Mesendoderm (in vitro differentiated cells): Measurements from ENCODE around the gene PELI2.

Source experiments
- DNase-seq: peaks from one replicate; pipeline ENCODE4 v3.0.0; 2013
- H2AK5ac ChIP-seq: 2 replicates; pipeline ENCODE4 v1.6.1; 2013; ENCODE audit warnings: low read length, inconsistent platforms
- H2BK120ac ChIP-seq: 2 replicates; pipeline ENCODE4 v1.6.1; 2013; ENCODE audit warnings: low read depth, mild to moderate bottlenecking, low read length, moderate library complexity, mixed read lengths
- H2BK15ac ChIP-seq: replicated peaks from 2 replicates; pipeline ENCODE4 v1.6.1; 2013; ENCODE audit warnings: low read depth, mild to moderate bottlenecking, moderate library complexity
- H2BK5ac ChIP-seq: 2 replicates; pipeline ENCODE4 v1.6.1; 2013; ENCODE audit warnings: low read length, inconsistent platforms
- H3K18ac ChIP-seq: 2 replicates; pipeline ENCODE4 v1.6.1; 2013; ENCODE audit warnings: mild to moderate bottlenecking, low read length, mixed read lengths
- H3K23ac ChIP-seq: one replicate; pipeline ENCODE4 v1.6.1; 2013; ENCODE audit warnings: low read length
- H3K27ac ChIP-seq: 2 replicates; pipeline ENCODE4 v1.5.1; 2013; ENCODE audit warnings: low read depth, mild to moderate bottlenecking, inconsistent platforms, low read length, moderate library complexity
- H3K27me3 ChIP-seq: 2 replicates; pipeline ENCODE4 v1.6.1; 2013; ENCODE audit warnings: low read length, control low read depth, mild to moderate bottlenecking, inconsistent platforms; ENCODE audit not compliant: insufficient read depth, poor library complexity
- H3K36me3 ChIP-seq: 2 replicates; pipeline ENCODE4 v1.6.1; 2013; ENCODE audit warnings: low read length, inconsistent platforms; ENCODE audit not compliant: control insufficient read depth, insufficient read depth
- H3K4ac ChIP-seq: one replicate; pipeline ENCODE4 v1.6.1; 2013; ENCODE audit warnings: low read depth, mild to moderate bottlenecking, low read length, moderate library complexity
- H3K4me1 ChIP-seq: 2 replicates; pipeline ENCODE4 v1.6.1; 2013; ENCODE audit warnings: low read depth, low read length, inconsistent platforms; ENCODE audit not compliant: control insufficient read depth
- H3K4me2 ChIP-seq: 2 replicates; pipeline ENCODE4 v1.6.1; 2013; ENCODE audit warnings: low read length
- H3K4me3 ChIP-seq: 2 replicates; pipeline ENCODE4 v1.5.1; 2013; ENCODE audit warnings: mild to moderate bottlenecking, low read length
- H3K56ac ChIP-seq: one replicate; pipeline ENCODE4 v1.6.1; 2013; ENCODE audit warnings: low read length
- H3K79me1 ChIP-seq: 2 replicates; pipeline ENCODE4 v1.6.1; 2013; ENCODE audit warnings: low read length, inconsistent platforms
- H3K79me2 ChIP-seq: 2 replicates; pipeline ENCODE4 v1.6.1; 2013; ENCODE audit warnings: mild to moderate bottlenecking, low read length; ENCODE audit not compliant: control insufficient read depth, insufficient read depth
- H3K9ac ChIP-seq: 2 replicates; pipeline ENCODE4 v1.6.1; 2013; ENCODE audit warnings: low read length, inconsistent platforms
- H4K5ac ChIP-seq: one replicate; pipeline ENCODE4 v1.6.1; 2013; ENCODE audit warnings: low read length
- H4K8ac ChIP-seq: one replicate; pipeline ENCODE4 v1.6.1; 2013; ENCODE audit warnings: low read depth, mild to moderate bottlenecking, control low read depth, low read length, moderate library complexity
- WGBS: extraction: QIAGEN DNeasy Blood & Tissue Kit; methylation state at CpG from one replicate; pipeline ENCODE4 v1.1.7; 2013; ENCODE audit warnings: low lambda C conversion rate, missing lambda C conversion rate; ENCODE audit not compliant: insufficient coverage; ENCODE audit errors: extremely low coverage; 5-methylcytosine and 5-hydroxymethylcytosine counted together

The PELI2 gene

DNA sequence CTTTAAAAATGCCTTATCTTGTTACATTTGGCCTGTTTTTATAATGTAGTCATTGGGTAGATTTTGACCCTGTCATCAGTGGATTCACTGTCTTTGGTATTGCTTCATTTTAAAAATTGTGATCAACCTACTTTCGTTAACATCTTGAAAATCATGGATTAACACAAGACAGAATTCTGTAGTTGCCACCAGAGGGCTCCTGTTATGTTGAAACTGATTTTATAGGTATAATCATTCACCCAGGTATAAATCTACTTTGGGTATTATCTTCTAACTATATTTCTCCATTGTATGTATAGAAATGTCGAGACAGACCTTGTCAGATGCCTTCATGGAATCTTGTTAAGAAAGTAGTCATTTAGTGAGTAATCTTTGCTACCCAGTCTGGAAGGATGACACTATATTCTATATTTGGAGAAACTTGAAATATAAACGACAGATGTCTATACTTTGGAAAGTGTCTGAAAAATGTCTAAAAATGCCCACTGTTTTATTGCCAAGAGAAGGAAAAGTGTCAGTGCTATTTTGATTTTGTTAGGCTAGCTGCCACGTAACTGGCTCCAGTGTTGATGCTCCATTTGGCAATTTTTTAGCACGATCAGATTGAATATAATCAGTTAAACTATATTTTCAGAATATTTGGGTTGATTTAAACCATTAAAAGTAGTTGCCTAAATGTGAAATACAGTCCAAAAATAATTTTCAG lies 129.4 kb downstream of the PELI2 start:
- no peak overlapping the region for H4K8ac ChIP-seq
- H2BK120ac ChIP-seq, result no peak overlapping the region
- H2AK5ac ChIP-seq, result no peak overlapping the region
- H3K23ac ChIP-seq, result no peak overlapping the region
- no peak overlapping the region for H4K5ac ChIP-seq
- no peak overlapping the region for H3K18ac ChIP-seq
- H3K79me1 ChIP-seq, result no peaks in the 10 kb centered on the region
- no peaks in the 10 kb centered on the region for H3K36me3 ChIP-seq
- H3K56ac ChIP-seq, result no peak overlapping the region
- no peak overlapping the region for H2BK15ac ChIP-seq
- H3K27me3 ChIP-seq, result no peaks in the 10 kb centered on the region
- no peak overlapping the region for H2BK5ac ChIP-seq
- no peak overlapping the region for H3K27ac ChIP-seq
- H3K4me2 ChIP-seq, result no peak overlapping the region
- no peak overlapping the region for H3K4me3 ChIP-seq
- WGBS, result no CpG with 5 or more reads among the region's 5 CpGs
- H3K4me1 ChIP-seq, result no peaks in the 10 kb centered on the region
- H3K9ac ChIP-seq, result no peak overlapping the region
- no peak overlapping the region for H3K4ac ChIP-seq
- no peak for DNase-seq
- H3K79me2 ChIP-seq, result no peaks in the 10 kb centered on the region

DNA sequence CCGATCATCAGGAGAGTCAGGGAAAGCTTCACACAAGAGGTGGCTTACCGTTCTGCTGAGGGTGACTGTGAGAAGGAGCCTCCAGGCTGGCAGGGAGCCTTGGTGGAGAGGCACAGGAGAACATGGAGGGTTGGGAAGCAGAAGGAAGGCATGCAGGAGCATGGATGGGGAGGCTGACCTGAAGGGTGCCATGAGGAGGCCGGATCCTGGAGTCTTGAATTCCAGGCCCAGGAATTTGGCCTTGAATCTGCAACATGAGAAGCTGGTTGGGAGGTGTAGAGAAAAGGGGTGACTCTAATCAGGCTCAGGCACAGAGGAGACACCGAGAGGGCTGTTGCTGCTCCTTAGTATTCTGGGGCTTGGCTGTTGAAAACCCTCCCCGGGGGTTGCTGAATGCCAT lies 130.2 kb downstream of the PELI2 start:
- H3K4me3 ChIP-seq, result no peak overlapping the region
- H3K23ac ChIP-seq, result no peak overlapping the region
- H3K79me1 ChIP-seq, result no peaks in the 10 kb centered on the region
- no peak overlapping the region for H3K27ac ChIP-seq
- no peak overlapping the region for H3K9ac ChIP-seq
- H4K8ac ChIP-seq, result no peak overlapping the region
- no peaks in the 10 kb centered on the region for H3K79me2 ChIP-seq
- no peak overlapping the region for H4K5ac ChIP-seq
- H2BK15ac ChIP-seq, result no peak overlapping the region
- WGBS, result no CpG with 5 or more reads among the region's 5 CpGs
- DNase-seq, result peak; percentile 27
- H3K56ac ChIP-seq, result no peak overlapping the region
- H3K36me3 ChIP-seq, result no peaks in the 10 kb centered on the region
- no peaks in the 10 kb centered on the region for H3K27me3 ChIP-seq
- H3K4me1 ChIP-seq, result no peaks in the 10 kb centered on the region
- H2BK5ac ChIP-seq, result no peak overlapping the region
- H2AK5ac ChIP-seq, result no peak overlapping the region
- H3K4ac ChIP-seq, result no peak overlapping the region
- no peak overlapping the region for H3K4me2 ChIP-seq
- H2BK120ac ChIP-seq, result no peak overlapping the region
- H3K18ac ChIP-seq, result no peak overlapping the region

DNA sequence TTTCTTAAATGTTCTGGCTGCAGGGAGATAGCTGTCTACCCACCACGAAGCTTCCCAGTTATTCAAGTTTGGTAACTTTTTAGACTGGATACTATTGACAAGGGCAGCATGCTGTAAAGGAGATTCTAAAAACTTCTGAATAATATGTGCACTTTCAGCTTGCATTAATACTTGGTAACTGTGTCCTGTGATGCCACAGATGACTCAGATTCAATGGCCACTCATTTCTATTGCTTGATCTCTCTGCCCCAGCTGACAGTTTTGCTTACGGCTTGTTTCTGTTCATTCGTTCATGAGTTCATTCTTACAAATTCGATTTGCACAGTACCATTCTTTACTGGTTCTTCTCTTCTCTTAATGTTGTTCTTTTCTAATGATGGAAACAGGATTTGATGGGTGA lies 142.8 kb downstream of the PELI2 start:
- Histone ChIP-seq H2BK120ac (no peak overlapping the region), H3K4me3 (no peak overlapping the region)
- no CpG with 5 or more reads among the region's 4 CpGs for WGBS

DNA sequence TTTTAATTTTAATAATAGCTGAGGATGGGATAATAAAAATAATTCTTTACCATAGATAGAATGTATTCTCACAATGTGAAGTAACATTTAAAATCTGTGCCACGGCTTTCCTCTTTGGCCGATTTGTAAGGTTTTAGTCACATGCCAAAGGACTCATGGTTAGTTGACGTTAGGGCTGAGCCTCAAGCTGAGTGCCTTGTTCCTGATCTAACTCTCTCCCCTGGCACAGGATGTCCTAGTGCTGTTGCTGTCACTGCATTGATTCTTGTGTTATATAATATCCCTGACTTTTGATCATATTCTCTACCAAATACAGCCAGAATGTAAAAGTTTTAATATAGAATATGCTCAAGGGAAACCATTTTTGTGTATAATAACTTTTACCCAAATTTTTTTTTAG lies 144.3 kb downstream of the PELI2 start:
- H3K79me1 ChIP-seq, result no peaks in the 10 kb centered on the region
- no CpG with 5 or more reads among the region's 3 CpGs for WGBS
- H4K5ac ChIP-seq, result no peak overlapping the region
- no peaks in the 10 kb centered on the region for H3K79me2 ChIP-seq
- H3K4ac ChIP-seq, result no peak overlapping the region
- no peak overlapping the region for H3K18ac ChIP-seq
- no peak for DNase-seq
- no peak overlapping the region for H3K56ac ChIP-seq
- no peak overlapping the region for H3K23ac ChIP-seq
- no peak overlapping the region for H4K8ac ChIP-seq
- no peaks in the 10 kb centered on the region for H3K36me3 ChIP-seq
- no peaks in the 10 kb centered on the region for H3K4me1 ChIP-seq
- H3K4me2 ChIP-seq, result no peak overlapping the region
- H2BK15ac ChIP-seq, result no peak overlapping the region
- H3K27me3 ChIP-seq, result no peaks in the 10 kb centered on the region
- no peak overlapping the region for H2BK5ac ChIP-seq
- no peak overlapping the region for H2BK120ac ChIP-seq
- H3K9ac ChIP-seq, result no peak overlapping the region
- H3K27ac ChIP-seq, result no peak overlapping the region
- H2AK5ac ChIP-seq, result no peak overlapping the region
- H3K4me3 ChIP-seq, result no peak overlapping the region

More for the DNA sequence above, 142.8 kb downstream of the PELI2 start:
- no peak overlapping the region for H3K9ac ChIP-seq
- H2BK15ac ChIP-seq, result no peak overlapping the region
- no peak overlapping the region for H4K8ac ChIP-seq
- no peak overlapping the region for H3K23ac ChIP-seq
- no peaks in the 10 kb centered on the region for H3K79me1 ChIP-seq
- no peak overlapping the region for H2AK5ac ChIP-seq
- no peak overlapping the region for H4K5ac ChIP-seq
- no peaks in the 10 kb centered on the region for H3K36me3 ChIP-seq
- no peak for DNase-seq
- H3K27me3 ChIP-seq, result no peaks in the 10 kb centered on the region
- H3K56ac ChIP-seq, result no peak overlapping the region
- H3K4ac ChIP-seq, result no peak overlapping the region
- H2BK5ac ChIP-seq, result no peak overlapping the region
- no peaks in the 10 kb centered on the region for H3K79me2 ChIP-seq
- no peak overlapping the region for H3K4me2 ChIP-seq
- no peak overlapping the region for H3K18ac ChIP-seq
- H3K27ac ChIP-seq, result no peak overlapping the region
- H3K4me1 ChIP-seq, result no peaks in the 10 kb centered on the region

DNA sequence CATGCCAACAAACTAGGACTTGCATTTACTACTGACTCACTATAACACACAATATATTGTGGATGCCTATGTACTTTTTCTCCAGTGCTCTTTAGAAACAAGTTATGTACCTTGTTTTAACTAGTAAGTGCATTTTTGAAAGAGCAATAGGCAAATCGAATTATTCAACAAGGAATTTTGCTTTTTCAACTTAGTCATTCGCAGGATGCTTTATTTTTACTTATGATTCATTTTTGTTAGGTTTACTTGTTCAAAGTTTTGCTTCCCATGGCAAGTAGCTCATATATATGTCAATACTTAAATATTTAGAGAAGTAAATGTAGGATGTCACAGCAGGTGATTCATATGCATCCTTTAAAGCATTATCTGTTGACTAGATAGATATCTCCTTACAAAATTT lies 149.8 kb downstream of the PELI2 start:
- Histone ChIP-seq H3K4me3 (no peak overlapping the region), H3K36me3 (no peaks in the 10 kb centered on the region), H3K56ac (no peak overlapping the region), H3K79me2 (no peaks in the 10 kb centered on the region), H2AK5ac (no peak overlapping the region), H4K8ac (no peak overlapping the region), H3K23ac (no peak overlapping the region), H3K27ac (no peak overlapping the region), H2BK15ac (no peak overlapping the region), H4K5ac (no peak overlapping the region), H3K4me1 (peaks cover 3% of the 10 kb centered on the region), H2BK120ac (no peak overlapping the region), H3K4me2 (no peak overlapping the region), H3K79me1 (no peaks in the 10 kb centered on the region), H2BK5ac (no peak overlapping the region), H3K4ac (no peak overlapping the region), H3K18ac (no peak overlapping the region), H3K9ac (no peak overlapping the region), H3K27me3 (no peaks in the 10 kb centered on the region)
- DNase-seq, result no peak
- WGBS, result no CpG with 5 or more reads among the region's 2 CpGs

DNA sequence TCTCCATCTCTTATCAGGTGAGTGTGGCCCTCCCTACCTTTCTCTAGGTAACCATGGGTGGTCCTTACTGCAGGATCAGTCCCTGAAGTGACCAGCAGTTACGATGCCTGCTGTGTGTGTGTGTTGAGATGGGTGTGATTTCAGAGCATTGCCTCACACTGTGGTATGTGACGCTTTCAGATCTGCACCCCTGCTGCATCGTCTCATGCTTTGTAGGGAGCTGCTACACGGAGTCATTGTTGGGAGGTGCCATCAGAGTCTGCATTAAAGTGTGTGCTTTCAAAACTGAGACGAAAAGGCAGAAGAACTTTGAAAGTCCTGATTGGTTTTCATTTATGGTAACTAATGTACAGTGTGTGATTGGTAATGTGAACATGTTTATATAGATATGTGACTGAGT lies 150.5 kb downstream of the PELI2 start:
- no peaks in the 10 kb centered on the region for H3K27me3 ChIP-seq
- no peak overlapping the region for H3K4me2 ChIP-seq
- H3K18ac ChIP-seq, result no peak overlapping the region
- no peak overlapping the region for H4K5ac ChIP-seq
- H2BK120ac ChIP-seq, result no peak overlapping the region
- H3K4me3 ChIP-seq, result no peak overlapping the region
- H3K27ac ChIP-seq, result no peak overlapping the region
- H4K8ac ChIP-seq, result no peak overlapping the region
- WGBS, result no CpG with 5 or more reads among the region's 5 CpGs
- H3K4me1 ChIP-seq, result peaks cover 3% of the 10 kb centered on the region
- H3K9ac ChIP-seq, result no peak overlapping the region
- no peaks in the 10 kb centered on the region for H3K79me1 ChIP-seq
- H2BK15ac ChIP-seq, result no peak overlapping the region
- H2AK5ac ChIP-seq, result no peak overlapping the region
- H3K23ac ChIP-seq, result no peak overlapping the region
- H3K79me2 ChIP-seq, result no peaks in the 10 kb centered on the region
- DNase-seq, result peak; percentile 88
- H2BK5ac ChIP-seq, result no peak overlapping the region
- no peak overlapping the region for H3K56ac ChIP-seq
- no peak overlapping the region for H3K4ac ChIP-seq
- H3K36me3 ChIP-seq, result no peaks in the 10 kb centered on the region
